COLO829 (cell line): Measurements from ENCODE around the gene ATP6AP2.
"Not testable (repeated sequence)": the region's sequence is repeated elsewhere in the genome, so short reads cannot be mapped to it uniquely, and the experiment has no call there.

Experiments used
- DNase-seq: peaks from one replicate; pipeline ENCODE4 v3.0.0; 2012; ENCODE audit warnings: low spot score

ATP6AP2 gene

DNA sequence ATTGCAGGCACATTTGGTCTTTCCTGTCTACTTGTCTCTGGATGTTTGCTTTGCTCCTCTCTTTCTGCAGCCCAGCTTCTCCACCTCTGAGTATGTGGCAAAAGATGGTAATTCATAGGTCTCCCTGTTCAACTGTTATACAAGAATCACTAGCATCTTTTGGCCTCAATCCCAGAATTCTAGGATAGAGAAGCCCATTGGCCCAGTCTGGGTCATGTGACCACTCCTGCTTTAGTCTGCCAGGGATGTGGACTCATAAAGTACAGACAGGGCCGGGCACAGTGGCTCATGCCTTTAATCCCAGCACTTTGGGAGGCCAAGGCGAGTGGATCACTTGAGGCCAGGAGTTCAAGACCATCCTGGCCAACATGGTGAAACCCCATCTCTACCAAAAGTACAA is 5.4 kb upstream of the ATP6AP2 start:
- not testable (repeated sequence) for DNase-seq

GRCh38 chrX:40576291-40576690 is 4.5 kb upstream of the ATP6AP2 start:
- DNase-seq = no peak

DNA sequence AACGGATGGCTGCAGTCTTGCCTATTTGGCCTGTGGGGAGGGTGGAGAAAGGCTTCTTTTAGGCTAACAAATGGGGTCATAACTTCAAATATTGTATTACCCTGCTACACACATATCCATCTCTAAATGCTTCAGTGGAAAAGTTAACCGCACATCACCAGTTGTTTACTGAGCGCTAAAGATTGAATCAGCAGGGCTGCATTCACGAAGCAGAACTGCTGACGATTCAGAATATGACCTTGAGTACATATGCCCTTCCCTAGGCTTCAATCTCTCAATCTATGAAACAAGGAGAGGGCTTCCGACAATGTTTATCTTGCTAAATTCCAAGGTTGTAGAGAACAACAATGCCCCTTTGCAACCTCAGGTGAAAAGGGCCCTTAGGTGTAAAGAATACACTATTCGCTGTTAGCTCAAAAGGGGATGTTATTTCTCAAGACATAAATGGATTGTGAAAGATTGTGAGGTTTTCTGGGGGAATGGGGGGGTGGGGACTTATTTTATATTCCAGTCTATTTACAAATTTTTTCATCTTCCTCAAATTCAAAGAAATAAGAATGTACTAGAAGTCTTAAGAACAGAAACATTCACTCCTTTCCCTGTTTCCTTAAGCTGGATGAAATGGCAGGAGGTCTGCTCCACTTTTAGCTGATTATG is 2.6 kb upstream of the ATP6AP2 start:
- no peak for DNase-seq

DNA sequence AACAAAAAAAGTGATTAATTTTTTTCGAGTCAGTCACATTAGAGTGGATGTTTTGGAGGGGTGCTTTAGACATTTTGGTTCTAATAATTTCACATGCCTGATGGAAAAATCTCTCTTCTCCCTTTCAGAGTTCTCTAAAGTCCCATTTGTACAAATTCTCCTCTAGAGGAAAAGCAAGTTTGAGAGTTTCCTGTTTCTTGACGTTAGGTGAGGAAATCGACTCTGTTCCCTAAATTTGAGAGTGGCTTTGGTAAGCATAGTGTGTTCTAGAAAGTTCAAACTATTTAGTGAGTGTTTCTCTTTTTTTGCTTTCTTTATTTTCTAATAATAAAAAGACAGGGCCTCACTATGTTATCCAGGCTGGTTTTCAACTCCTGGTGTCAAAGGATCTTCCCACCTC is 1.6 kb upstream of the ATP6AP2 start:
- no peak for DNase-seq

DNA sequence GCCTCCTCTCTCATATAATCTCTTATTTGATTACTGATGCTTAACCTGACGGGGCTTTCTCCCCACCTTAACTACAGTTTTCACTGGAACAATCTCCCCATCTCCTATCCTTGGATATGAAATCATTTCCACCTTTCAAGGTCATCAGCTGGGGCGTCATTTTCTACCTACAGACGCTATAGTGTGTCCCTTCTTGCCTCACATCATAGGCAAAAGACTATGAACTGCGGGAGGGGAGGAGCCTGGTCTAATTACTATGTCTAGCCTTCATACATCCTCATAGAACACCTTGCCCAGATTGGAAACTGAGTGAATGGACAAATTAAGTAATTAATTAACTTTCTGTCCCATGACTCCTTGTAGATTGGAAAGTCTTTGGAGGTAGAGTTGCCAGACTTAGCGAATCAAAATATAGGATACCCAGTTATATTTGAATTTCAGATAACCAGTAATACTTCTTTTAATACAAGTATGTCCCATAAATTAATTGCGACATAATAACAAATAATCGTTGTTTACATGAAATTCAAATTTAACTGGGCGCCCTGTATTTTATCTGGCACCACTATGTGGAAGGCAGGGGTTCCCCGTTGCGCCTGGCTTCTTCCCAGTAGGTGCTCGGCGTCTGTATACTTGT is 752 bp upstream of the ATP6AP2 start:
- no peak for DNase-seq

DNA sequence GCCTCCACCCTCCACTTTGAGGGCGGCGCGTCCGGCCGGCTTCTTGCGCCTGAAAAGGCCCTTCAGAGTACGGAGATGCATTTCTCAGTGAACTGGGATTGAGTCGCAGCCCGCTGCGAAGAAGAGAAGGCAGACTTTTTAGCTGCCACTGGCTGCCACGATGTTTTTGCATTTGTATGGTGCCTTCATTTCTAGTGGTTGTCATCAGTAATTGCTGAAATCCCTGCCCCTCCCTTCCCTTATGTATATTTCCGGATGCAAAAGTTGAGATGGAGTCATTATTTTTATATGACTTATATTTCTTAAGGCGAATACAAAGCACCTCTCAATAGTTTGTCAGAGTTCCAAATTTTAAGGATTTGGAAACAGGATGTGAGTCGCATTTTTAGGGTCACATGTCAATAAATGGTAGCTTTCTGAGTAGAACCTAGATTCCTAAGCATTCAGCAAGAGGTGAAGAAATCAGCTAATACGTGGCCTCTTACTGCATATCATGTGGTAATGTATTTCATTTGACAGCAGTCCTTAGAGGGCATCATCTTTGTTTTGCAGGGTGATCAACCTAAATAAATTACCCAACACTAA is 658 bp downstream of the ATP6AP2 start:
- peak; percentile 8 for DNase-seq

GRCh38 chrX:40582178-40582577 is 1.4 kb downstream of the ATP6AP2 start:
- DNase-seq = not testable (repeated sequence)

- DNase-seq = no peak
Observed at GRCh38 chrX:40582811-40583210, 2.0 kb downstream of the ATP6AP2 start.

DNA sequence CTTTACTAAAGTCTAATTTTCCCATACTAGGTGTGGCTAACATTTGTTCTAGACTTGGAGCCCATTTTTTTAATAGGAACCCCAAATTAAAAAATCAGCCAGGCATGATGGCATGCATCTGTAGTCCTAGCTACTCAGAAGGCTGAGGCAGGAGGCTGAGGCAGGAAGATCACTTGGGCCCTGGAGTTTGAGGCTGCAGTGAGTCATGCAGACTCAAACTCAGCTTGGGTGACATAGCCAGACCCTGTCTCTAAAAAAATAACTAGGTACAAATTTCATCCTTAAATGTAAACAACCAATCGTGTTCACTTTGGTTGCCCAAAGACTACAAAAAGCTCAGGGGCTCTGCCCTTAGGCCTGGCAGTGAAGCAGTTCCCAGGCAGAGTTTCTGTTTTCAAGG is 6.9 kb downstream of the ATP6AP2 start:
- not testable (repeated sequence) for DNase-seq

DNA sequence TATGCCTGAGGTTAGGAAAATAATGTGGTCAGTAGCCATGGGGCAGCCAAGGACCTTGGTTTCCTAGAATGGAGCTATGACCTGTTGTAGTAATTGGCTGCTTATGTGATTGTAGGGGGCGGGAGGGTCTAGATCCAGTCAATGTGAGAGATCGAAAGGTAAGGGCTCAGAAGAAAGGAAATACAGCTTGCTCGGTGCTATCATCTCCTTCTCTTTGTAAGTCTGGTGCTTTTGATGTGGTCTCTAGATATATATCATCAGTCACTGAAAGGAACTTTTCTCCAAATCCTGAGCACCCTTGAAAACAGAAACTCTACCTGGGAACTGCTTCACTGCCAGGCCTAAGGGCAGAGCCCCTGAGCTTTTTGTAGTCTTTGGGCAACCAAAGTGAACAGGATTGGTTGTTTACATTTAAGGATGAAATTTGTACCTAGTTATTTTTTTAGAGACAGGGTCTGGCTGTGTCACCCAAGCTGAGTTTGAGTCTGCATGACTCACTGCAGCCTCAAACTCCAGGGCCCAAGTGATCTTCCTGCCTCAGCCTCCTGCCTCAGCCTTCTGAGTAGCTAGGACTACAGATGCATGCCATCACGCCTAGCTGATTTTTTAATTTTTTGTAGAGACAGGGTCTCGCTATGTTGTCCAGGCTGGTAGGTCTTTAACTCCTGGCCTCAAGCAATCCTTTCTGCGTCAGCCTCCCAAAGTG is 9.0 kb downstream of the ATP6AP2 start:
- not testable (repeated sequence) for DNase-seq

DNA sequence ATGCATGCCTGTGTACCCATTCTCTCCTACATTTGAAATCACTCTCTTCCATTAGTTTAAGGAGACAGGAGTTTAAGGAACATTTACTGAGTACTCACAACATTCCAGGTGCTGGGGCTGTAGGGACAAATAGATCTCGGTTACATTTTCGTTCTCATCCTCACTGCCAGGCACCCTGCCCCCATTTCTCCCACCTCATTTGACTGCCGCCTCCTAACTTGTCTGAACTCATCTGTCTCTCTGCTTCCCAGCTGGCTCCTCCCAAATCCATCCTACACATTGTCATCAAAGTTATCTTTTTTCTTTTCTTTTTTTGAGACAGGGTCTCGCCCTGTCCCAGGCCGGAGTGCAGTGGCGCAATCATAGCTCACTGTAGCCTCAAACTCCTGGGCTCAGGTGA is 22.7 kb downstream of the ATP6AP2 start:
- no peak for DNase-seq

DNA sequence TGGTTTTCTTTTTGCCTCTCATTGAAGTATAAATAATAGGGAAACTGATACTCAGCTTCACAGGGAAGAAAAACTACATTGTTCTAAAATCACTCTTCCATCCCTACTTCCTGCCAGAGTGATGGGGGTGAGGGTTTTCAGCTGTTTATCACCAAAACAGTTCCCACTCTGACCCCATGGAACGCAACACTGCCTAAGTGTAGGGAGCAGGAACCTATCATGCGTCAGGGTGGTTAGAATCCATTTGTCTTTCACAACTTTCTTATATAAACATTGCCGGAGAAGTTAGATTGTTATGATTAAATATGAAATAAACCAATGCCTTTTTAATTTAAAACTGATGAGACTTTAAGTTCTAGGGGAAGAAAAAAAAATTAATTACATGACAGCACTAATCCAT is 26.6 kb downstream of the ATP6AP2 start:
- no peak for DNase-seq

DNA sequence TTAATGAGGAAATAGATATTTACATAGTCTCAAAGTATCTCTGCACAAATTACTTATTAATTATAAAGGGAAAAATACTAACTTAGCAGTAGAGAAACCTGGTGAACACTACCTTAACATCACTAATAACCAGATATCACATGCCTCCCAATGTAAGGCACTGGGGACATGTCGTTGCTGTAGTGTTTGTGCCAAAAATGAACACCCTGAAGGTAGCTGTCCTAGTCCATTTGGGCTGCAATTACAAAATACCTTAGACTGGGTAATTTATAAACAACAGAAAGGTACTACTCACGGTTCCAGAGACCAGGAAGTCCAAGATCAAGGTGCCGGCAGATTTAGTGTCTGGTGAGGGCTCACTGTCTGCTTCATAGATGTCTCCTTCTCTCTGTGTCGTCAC is 31.7 kb downstream of the ATP6AP2 start:
- DNase-seq = no peak

DNA sequence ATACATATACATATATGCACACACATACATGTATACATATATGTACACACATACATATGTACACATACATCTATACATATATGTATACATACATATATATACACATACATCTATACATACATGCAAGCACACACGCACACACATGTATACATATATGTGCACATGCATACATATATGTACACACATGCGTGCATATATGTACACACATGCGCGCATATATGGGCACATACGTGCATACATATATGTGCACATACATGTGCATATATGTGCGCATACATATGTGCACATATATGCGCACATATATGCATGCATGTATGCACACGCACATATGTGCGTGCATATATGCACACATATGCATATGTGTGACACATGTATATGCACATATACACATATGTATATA is 35.2 kb downstream of the ATP6AP2 start:
- no peak for DNase-seq

GRCh38 chrX:40617566-40617965 is 36.8 kb downstream of the ATP6AP2 start:
- DNase-seq = no peak

DNA sequence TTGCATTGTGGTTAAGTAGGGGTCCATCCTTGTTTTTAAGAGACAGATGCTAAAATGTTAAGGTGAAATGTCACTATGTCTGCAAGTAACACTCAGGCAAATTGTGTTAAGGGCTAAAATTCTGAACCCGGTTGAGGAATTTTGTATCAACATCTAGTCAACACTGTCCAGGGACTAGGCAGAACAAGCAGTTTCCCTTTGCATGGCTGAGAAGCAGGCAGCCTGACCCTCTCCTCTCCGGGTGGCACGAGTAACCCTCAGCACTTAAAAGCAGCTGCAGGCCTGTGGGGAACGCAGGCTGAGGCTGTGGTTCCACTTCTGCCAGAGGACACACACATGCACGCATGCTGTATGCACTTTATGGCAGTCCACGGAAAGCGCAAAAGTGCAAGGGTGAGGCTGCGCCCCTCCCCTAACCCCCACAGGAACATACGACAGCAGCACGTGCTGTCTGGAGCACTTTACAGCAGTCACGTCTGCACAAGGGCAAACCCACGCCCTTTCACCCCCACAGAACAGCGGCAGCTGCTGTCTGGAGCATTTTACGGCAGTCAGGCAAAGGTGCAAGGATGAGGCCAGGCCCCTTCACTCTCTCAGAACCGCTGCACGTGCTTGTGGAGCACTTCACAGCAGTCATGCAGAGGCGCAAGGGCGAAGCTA is 41.8 kb downstream of the ATP6AP2 start:
- DNase-seq = no peak

DNA sequence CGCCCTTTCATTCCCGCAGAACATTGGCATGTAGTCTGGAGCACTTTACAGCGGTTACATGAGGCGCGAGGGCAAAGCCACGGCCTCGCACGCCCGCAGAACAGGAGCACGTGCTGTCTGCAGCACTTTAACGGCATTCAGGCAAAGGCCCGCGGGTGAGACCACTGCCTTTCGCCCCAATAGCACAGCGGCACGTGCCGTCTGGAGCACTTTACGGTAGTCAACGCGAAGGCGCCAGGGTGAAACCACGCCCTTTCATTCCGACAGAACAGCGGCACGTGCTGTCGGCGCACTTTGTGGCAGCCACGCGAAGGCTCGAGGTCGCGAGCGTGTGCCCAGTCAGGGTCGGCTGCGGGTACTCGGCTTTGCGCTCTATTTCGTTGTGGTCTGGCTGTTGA is 42.4 kb downstream of the ATP6AP2 start, which contains the start of gene MPC1L:
Gene MPC1L, plus strand, starts transcription at position 290 of the 398 bp plus-strand sequence. CDS start 138 bp downstream, outside the sequence.
- no peak for DNase-seq

DNA sequence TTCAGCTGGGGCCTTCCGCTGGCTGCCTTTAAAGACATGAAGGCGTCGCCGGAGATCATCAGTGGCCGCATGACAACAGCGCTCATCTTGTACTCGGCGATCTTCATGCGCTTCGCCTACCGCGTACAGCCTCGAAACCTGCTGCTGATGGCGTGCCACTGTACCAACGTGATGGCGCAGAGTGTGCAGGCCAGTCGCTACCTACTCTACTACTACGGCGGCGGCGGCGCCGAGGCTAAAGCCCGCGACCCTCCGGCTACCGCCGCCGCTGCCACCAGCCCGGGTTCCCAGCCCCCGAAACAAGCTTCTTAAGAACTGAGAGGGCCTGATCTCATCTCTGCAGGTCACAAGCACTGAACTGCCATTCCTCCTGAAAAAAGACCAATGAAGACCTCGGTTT is 42.9 kb downstream of the ATP6AP2 start:
- DNase-seq = no peak

DNA sequence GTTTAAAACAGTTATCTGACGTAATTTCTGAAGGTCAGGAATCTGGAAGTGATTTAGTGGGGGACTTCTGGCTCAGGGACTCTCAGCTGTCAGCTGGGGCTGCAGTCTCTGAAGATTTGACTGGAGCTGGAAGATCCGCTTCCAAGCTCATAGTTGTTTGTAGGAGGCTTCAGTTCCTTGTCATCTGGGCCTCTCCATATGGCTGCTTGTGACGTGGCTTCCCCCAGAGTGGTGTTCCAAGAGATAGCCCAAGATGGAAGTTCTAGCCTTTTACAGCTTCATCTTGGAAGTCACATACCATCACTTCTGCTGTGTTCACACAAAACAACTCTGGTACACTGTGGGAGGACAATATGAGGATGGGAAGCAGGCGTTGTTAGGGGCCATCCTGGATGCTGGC is 44.5 kb downstream of the ATP6AP2 start:
- no peak for DNase-seq

DNA sequence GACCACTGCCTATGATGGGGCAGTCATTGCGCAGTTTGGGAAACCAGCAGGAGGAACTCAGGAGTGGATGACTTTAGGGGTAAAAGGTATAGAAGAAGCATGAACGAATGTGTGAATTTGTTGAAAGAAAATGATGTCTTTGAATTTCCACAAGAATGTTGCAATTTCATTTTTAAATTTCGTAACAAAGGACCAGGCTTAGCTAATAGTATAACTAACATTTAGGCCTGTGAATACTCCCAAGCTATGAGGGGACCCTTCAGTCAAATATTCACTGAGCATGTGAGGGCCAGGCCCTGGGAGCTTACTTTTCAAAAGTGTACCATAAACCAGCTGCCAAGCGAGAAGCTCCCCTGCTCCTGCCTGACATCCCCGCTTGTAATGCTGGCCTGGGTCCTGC is 47.7 kb downstream of the ATP6AP2 start:
- no peak for DNase-seq

DNA sequence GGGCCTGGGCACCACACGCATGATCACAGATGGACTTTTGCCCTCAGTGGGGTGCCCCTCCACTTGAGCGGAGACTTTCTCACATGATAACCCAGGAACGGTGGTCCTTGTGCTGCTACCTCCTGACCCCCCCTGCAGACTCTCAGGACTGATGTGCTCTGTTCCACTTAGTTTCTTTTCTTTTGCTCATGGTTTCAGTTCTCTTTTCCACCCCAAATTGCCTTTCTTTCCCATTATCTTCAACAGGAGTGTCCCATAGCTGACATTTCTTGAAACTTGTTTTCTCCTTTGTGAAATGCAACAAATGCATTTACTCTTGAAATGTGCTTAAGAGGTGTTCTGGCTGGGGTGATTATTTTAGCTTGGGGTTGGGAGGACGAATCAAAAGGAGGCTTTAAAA is 51.4 kb downstream of the ATP6AP2 start:
- DNase-seq = no peak

DNA sequence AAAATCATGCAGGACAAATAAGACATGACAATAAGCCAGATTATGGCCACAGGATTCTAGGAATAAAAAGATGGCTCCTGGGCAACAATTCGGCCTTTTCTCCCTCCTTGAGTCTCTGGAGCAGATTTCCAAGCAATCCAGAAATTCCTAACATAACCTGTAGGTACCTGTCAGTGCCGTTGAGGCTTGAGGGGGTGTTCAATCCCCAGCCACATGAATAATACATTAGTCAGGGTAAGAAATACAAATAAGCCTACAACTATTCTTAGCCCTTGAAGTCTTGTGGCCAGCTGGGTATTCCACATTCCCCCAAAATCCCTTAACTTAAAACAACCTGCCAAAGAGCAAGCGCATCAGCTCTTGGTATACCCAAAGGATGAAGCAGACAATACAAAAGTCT is 56.9 kb downstream of the ATP6AP2 start:
- no peak for DNase-seq
